Activated CD8-positive, alpha-beta memory T cell treated with anti-CD3 and anti-CD28 coated beads, Interleukin-2, amount 50 U/mL, for 4 hours (primary cell): ENCODE results near the gene RSAD1.
A peak's percentile ranks its signal among the peaks of the same experiment; 100 is the strongest.

Experiments
- DNase-seq: peaks from one replicate; pipeline ENCODE4 v3.0.0-alpha.2; 2020

RSAD1 gene

DNA sequence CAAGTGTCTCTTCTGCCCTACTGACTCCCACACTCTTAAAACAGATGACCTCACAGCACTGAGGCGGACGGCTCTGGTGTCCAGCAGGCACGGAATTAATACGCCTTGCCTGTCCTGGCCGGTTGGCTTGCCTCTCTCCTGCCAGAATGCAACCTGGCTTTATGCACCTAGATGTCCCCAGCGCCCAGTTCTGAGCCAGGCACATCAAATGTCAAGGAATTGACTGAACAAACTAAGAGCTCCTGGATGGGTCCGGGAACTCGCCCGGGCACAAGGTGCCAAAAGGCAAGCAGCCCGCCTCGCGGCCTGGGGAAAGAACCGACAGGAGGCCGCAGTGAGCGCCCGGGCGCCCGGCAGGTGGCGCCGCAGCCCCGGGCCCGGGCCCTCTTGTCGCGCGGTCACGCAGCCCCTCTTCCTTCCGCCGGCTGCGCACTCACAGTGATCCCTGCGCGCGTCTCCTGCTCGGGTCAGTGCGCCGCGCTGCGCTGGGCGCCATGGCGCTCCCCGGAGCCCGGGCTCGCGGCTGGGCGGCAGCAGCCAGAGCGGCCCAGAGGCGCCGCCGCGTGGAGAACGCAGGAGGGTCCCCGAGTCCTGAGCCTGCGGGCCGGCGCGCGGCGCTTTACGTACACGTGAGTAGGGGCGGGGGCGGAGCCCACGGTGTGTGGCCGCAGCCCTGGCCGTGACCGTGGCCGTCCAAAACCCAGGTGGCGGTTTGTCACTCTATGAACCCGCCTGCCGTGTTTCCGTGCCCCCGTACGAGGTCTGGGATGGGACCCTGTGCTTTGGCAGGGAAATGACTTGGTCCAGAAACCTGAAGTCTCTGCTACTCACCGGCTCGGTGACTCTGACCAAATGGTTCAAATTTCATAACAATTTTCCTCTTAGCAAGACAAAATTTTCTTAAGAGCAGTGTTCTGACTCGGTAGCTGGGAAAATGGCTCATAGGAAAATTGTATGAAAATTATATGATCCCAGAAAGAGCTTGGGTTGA is at the start of gene RSAD1:
Gene RSAD1, plus strand, starts transcription at position 470 of the 991 bp plus-strand sequence. Its CDS starts 25 bp downstream, at position 495.
- DNase-seq, result peak; percentile 82

DNA sequence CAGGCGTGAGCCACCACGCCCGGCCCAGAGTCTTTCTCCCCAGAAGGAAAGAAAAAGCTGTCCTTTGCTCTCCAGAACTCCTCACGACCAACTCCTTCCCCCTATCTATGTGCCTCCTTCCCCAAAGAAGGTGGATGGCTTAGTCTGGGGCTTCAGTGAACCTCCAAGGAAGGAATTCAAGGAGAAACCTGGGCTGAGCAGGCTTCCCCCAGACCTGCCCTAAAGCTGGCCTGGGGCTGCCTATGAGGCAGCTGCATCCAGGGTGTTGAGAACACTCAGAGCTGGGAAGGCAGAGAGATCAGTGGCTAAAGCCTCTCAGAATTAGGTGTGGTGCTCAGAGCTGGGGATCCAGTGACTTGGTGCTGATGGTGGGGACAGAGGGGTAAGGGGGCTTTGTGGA is 48.9 kb upstream of the RSAD1 start:
- no peak for DNase-seq

DNA sequence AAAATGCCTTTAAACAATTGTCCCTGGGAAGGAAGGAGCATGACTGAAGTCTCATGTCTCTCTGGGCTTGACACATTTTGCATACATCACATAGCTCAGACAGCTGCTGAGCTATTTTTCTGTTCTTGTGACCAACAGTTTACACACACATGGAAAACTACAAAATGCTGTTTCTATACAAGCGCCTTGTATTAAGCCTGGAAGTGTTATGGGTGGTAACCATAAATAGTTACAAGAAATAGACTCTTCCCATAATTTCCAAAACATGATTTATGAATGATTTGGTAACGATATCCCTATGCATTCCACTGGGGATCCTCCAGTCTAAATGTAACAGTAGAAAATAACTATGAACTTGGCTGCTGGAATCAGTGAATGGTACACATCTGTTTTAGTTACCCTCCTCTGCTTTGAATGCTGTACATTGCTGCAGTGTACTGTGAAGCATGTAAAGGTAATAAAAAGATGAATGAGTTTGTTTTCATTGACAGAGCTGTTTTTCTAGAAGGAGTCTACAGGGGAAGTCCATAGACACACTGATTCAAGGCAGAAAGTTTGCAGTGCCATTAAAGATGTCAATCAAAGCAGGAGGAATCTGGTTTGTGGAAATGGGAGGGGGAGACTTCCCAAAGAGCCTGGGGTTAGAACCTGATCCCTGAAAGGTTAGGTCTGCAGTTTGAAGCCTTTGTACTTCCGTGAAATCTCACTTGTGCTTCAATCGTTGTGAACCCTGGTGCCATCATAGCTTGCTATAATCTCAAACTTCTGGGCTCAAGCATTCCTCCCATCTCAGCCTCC is 47.6 kb upstream of the RSAD1 start:
- no peak for DNase-seq

DNA sequence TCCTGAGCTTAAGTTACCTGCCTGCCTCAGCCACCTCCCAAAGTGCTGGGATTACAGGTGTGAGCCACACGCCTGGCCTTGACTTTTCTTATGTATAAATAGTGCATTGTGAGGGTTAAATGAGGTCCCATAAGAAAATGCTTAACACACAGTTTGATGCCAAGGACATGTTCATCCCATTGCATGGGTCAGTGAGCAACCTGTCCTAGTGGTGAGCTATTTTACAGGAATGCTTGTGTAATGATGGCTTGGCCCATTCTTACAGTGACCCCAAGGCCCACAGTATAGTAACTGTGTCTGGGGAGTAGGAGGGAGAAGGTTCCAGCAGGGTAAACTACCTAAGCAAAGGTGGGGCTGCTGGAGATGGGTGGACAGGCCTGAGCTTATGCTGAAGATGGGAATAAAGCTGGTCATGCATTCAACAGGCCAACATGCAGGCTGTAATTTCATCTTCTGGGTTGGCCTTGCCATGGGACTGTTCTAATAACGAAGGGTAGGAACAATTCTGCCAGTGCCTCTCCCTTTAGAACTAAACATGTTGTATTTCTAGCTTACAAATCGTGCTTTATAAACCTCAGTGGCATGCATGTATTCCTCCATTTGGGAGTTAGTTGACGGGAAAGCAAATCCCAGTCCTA is 46.4 kb upstream of the RSAD1 start:
- DNase-seq, result no peak

DNA sequence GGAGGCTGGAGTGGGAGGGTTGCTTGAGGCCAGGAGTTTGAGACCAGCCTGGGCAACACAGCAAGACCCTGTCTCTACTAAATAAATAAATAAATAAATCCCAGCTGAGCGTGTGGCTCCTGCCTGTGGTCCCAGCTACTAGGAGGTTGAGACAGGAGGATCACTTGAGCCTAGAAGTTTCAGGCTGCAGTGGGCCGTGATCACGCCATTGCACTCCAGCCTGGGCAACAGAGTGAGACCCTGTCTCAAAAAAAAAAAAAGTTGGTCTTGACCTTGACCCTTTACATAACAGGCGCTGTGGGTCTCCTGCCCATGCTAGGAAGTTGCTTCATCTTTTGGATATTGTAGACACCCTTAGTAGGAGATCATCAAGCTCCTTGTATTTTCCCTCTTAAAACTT is 41.3 kb upstream of the RSAD1 start:
- no peak for DNase-seq

DNA sequence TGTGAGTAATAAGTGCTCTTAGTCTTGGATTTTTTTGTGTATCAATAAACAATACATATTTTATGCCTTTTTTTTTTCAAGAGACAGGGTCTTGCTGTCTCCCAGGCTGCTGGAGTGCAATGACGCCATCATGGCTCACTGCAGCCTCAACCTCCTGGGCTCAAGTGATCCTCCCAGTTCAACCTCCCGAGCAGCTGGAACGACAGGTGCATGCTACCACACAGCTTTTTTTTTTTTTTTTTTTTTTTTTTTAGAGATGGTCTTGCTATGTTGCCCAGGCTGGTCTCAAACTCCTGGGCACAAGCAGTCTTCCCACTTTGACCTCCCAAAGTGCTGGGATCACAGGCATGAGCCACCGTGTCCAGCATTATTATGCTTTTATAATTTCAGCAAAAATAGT is 39.7 kb upstream of the RSAD1 start:
- DNase-seq, result no peak

DNA sequence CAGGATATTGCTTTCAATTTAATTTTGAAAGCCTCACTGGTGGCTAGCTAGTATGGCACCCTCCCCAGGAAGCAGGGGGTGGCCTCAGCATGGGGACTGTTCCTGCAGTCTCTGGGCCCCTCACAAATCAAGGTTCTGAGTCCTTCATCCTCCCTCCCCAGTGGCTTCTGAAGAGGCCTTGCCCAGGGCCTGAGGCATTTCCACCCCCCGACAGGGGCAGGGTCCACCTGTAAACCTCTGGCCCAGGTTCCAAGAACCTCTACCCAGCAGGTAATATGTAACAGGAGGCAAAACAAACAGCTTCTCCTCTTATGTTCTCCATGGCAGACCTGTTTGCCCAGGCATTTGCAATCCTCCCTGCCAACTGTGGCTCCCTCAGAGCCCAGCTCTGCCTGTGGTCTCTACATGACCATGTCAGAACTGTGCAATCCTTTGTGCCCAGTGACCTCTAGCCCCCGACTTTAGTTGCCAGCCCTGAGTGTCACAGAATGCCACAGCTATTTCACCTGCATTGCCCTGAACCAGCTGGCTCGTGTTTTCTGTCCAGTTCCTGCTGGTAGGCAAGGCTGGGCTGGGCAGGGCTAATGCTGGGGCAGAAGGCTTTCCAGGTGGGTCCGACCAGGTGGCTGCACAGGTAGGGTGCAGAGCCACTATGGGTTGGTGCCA is 38.4 kb upstream of the RSAD1 start:
- no peak for DNase-seq

DNA sequence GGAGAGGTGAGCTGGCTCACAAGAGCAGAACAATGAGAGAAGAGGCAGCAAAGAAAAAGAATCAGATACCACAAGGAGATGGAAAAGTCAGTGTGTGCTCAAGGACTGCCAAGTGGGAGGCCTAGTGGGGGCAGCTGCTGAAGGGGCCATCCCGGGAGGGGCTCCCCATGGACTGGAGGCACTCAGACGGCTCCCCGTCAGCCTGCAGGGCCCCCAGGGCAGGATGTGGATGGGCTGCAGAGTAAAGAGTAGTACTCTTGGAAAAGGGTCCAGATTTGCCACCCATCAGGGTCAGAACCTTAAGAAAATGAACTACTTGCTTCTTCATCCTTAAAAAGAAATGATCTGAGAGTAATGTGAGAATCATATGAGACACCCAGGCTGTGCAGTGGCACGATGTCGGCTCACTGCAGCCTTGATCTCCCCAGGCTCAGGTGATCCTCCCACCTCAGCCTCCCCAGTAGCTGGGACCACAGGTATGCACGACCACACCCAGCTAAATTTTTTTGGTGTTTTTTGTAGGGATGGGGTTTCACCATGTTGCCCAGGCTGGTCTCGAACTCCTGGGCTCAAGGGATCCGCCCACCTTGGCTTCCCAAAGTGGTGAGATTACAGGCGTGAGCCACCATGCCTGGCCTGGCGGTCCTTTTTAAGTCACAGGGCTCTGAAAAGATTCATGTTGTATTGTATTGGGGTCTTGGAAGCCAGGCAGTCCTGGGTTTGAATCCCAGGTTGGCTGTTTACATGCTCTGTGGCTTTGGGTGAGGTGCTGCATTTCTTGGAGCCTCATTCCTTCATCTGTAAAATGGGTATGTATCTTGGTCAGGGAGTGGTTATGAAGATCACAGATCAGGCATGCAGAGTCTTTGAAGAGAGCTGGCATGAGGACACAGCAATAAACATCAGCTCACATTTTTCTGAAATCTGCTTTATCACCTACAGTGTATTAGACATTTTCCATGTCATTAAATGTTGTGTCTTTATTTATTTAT is 37.5 kb upstream of the RSAD1 start:
- no peak for DNase-seq

DNA sequence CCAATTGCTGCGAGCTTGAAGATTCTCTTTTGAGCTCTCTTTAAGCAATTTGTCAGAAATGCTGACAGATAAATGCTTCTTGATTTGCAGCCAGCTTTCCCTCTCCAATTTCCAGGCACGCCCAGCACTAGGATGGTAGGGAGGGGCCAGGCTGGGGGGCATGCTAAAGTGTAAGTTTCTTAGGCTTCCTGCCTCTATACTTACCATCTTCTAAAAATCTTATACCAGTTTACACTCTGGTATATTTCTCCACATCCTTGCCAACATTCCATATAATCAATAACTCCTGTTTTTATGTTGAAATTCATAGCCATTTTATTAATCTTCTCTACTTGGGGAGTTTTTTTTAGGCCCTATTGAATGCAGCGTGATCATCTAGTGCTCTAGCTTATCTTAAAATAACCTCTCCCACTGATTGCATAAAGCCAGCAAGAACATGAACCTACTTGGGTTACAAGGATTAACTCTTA is 35.1 kb upstream of the RSAD1 start:
- no peak for DNase-seq

DNA sequence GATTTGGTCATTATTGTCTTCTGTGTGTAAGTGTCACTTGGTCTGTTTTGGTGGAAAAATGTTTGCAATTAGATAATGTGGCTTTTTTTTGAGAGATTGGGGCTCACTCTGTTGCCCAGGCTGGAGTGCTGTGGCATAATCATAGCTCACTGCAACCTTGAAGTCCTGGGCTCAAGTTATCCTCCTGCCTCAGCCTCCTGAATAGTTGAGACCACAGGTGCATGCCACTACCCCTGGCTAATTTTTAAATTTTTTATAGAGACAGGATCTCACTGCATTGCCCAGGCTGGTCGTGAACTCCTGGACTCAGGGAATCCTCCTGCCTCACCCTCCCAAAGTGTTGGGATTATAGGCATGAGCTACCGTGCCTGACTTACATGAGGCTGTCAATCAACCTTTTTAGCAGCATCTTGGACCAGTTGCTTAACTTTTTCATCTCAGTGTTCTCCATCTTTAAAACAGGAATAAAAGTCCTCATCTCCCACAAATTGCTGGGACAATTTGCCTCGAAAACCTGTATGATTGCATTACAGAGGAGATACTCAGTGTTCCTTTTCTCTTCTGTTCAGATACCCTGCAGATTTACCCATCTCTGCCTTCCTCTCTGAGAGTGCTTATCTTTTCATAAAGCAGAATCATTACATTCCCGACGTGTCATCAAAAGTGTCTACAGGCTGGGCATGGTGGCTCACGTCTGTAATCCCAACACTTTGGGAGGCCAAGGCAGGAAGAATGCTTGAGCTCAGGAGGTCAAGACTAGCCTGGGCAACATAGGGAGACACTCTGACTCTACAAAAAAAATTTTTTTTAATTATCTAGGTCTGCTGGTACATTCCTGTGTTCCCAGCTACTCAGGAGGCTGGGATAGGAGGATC is 33.6 kb upstream of the RSAD1 start:
- no peak for DNase-seq

DNA sequence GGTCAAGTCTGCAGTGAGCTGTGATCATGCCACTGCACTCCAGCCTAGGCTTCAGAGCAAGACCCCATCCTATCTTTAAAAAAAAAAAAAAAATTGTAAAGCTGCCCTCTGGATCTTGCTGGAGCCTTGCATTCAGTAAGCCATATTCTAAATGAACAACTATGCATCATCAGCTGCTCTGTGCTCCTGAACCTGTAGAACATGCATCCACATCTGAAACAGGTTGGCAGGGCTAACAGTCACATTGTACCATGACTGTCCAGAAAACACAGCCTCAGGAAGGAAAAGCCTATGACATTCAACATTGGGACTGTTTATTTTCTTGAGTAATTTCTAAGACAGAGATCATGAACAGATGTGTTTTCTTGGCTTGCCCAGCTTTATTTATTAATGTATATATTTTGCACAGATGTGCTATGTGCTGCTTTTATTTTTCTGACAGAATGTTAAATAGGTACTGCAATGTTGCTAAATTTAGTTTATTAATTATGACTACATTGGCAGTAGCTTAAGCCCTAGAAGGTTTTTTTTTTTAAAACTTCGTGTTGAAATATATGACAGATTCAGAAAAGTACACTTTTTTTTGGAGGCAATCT is 32.8 kb upstream of the RSAD1 start:
- no peak for DNase-seq

DNA sequence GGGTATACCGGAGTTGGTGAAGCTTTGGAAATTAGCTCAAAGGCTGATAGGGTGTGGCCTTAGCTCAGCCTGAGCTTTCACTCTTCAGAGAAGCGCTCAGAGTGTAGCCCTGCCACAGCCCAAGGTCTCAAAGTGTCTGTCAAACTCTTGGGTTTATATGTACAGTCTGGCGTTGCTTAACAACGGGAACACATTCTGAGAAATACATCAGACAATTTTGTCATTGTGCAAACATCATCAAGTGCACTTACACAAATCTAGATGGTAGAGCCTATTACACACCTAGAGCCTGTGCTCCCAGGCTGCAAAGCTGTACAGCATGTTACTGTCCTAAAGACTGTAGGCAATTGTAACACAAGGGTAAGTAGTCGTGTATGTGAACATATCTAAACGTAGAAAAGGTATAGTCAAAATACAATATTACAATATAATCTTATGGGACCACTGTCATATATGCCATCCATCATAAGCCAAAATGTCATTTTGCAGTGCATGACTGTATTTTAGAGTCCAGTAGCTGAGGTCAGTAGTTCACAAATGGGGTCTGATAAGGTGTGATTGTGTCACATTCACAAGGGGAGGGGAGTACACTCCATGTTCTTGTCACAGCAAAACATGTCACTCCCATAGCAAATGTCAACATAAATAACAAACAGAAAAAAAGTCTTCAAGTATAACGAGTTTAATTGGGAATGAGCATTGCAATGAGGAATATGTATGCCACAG is 30.6 kb upstream of the RSAD1 start:
- no peak for DNase-seq

DNA sequence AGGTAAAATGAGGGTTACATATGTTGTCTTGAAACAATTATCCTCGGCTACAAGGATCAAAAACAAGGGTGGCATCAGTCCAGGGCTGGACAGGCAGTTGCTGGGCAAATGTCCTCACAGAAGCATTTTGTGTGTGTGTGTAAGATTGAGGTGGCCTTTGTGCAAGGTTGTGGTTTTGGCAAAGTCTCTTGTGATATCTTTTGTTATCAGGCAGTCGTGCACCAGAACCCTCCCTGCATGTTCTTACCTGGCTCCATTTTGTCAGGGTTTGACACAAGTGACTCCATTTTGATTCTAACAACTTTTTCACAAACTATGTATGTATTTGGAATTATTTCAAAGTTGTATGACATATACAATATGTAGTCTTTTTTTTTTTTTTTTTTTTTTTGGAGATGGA is 30.0 kb upstream of the RSAD1 start:
- DNase-seq, result no peak

DNA sequence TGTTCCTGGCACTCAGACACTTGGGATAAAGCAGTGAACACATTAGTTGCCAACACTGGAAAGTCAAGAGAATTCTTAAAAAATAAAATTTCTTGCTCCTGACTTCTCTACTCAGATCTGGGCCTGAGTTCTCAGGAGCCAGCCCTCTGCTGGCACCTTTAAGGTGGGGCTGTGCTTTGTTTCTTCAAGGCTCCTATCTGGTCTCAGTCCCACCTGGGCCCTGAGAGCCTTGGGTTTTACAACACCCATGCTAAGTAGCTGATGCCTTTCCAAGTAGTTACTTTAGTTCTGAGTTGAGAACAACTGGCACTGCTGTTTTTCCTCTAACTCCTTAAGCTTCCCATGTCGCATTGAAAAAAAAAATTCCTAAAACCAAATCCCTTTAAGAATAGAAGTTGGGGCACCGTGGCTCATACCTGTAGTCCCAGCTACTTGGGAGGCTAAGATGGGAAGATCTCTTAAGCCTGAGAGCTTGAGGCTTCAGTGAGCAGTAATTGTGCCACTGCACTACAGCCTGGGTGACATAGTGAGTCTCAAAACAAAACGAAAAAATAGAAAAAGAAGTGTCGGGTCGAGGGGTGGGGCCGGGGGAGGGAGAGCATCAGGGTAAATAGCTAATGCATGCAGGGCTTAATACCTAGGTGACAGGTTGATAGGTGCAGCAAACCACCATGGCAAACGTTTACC is 26.6 kb upstream of the RSAD1 start:
- no peak for DNase-seq

DNA sequence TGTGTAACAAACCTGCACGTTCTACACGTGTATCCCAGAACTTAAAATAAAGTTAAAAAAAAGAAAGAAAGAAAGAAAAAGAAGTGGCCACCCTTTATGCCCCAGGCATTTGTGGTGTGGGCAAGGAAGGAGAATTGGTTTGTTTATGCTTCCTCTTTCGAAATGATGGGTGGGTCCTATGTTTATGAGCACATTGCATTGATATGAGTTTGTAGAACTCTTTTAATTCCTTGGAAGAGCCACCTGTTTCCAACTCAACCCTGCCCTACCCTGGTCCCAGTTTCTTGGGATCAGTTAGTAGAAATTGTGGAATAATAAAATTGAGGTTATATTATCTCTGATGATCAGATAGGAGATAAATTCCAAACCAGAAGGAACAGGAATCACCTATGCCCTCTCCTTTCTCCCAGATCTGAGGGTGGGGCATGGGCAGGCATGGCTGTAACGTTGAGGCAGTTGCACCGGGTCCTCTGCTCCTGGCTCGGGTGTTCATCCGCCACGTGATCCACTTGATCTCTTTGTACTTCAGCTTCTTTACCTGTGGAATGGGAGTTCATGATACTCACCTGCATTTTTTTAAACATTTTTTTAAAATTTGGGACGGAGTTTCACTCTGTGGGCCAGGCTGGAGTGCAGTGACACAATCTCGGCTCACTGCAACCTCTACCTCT is 25.9 kb upstream of the RSAD1 start:
- DNase-seq, result no peak

DNA sequence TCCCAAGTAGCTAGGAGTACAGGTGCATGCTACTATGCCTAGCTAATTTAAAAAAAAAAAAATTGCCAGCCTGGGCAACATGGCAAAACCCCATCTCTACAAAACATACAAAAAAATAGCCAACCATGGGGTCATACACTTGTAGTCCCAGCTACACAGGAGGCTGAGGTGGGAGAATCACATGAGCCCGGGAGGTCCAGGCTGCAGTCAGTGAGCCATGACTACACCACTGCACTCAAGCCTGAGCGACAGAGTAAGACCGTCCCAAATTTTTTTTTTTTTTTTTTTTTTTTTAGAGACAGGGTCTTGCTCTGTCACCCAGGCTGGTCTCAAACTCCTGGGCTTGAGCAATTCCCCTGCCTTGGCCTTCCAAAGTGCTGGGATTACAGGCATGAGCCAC is 24.8 kb upstream of the RSAD1 start:
- no peak for DNase-seq

DNA sequence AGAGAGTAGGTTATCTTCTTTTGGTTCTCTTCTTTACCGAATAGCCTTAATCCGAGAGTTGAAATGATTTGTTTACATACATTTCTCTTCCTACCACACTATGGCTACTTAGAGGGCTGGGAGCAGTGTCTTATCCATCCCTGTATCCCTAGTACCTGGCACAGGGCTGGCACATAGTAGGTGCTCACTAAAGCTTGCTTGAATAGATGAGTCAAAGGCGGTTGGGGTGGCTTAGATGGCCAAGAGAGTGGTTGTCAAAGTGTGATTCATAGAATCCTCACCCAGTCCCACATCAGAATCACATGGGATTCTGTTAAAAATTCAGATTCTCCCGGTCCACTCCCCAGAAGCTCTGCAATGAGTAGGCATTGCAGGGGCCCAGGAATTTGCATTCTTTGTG is 21.0 kb upstream of the RSAD1 start:
- no peak for DNase-seq

DNA sequence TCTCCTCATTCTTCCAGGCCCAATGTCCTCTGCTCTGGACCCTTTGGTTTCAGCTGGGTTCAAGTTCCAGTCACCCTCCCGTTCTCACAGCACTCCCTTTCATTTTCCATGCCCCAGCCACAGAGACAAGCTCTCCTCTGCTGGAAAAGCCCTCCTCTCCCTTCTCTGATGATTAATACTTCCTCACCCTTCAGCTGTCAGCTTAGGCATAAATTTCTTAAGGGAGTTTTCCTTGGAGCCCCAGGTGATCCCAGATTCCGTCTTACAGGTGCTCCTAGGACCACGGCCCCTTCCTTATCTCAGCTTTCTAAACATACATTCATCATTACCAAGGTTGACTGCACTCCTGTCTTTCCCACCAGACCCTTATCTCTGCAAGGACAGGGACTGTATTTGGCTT is 20.4 kb upstream of the RSAD1 start:
- no peak for DNase-seq
